DMS53 treated with DMSO at 0.1 percent for 48 hours (cell line): Measurements from ENCODE around the gene CRMP1.

Experiments
- DNase-seq: peaks from one replicate; lab custom pipeline; 2025; ENCODE audit not compliant: unreplicated experiment; lab: John Stamatoyannopoulos, UW

CRMP1 gene

DNA sequence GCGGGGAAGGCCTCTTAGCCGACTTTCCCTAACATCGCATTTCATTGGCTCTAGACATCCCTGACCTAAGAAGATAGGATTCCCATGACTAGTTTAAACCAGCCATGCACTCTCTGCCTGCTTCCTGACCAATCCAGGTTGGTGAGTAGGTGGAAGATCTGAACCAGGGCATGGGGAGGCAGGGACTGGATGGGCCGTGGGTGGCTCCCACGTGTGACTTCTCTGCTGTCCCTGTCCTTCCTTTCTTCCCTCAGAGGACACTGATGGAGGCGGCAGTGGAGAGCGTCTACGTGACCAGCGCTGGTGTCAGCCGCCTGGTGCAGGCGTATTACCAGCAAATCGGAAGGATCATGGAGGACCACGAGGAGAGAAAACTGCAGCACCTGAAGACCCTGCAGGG, 91.2 kb downstream of the CRMP1 start:
- no peak for DNase-seq

DNA sequence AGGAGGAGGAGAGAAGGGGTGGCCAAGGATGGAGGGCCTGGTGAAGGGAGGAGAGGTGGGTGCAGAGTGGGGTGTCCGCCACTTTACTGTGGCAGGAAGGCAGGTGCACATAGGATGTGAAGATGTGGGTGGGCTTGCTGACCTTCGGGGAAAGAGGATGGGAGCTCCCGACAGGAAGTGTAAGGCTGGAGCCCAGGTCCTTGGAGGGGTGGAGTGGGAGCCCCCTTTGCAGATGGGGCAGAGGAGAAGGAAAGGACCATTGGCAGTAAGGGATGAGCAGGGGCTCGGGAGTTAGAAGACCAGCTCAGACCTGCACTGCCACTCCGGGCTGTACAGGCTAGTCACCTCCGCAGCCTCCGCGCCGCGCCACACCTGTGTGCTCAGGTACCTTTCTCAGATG, 92.4 kb downstream of the CRMP1 start:
- no peak for DNase-seq

DNA sequence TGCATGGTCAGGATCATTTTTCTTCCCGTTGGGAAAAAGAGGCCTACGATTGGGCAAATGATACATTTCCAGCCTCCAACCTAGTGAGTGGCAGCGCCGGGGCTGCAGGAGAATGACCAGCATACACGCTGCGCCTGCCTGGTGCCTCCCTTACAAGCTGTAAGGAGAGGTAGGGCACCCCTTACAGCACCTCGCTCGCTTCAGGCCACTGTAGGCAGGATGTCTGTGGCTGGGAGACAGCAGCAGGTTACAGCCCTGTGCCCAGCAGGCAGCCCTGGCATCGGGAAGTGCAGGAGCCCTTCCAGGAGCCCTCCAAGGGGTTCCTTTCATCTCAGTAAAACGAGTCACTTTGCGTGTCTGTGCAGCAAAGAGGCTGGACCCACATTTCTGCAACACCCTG, 93.5 kb downstream of the CRMP1 start:
- DNase-seq: no peak

DNA sequence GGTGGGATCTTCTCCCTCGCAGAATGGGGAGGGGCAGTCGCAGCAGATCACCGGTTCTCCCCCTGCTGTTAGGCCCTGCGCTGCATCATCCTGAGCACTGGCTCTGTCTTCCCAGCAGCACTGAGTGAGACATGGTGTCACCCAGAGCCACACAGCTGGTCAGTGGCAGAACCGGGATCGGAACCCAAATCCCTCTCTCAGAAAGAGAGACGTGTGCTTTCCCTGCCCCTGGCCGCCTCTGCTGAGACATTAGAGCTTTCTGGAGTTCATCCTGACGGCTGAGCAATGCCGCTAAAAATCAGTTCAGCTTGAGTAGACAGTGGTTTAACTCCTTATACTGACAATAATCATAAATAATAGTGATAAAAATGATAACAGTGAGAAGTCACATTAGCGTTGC, 93.9 kb downstream of the CRMP1 start:
- DNase-seq: no peak

DNA sequence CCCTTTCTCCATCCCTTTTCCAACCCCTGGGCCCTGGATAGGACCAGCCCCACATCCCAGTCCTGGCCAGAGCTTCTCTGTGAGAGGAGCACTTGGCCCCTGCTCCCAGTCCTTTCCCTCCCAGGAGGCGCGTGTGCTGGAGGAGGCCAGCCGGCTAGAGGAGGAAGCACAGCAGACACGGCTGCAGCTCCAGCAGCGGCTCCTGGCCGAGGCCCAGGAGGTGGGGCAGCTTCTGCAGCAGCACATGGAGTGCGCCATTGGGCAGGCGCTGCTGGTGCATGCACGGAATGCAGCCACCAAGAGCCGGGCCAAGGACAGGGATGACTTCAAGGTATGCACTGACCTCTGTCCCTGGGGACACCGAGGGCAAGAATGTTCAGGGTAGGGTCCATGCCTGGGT, 94.4 kb downstream of the CRMP1 start:
- DNase-seq: no peak

DNA sequence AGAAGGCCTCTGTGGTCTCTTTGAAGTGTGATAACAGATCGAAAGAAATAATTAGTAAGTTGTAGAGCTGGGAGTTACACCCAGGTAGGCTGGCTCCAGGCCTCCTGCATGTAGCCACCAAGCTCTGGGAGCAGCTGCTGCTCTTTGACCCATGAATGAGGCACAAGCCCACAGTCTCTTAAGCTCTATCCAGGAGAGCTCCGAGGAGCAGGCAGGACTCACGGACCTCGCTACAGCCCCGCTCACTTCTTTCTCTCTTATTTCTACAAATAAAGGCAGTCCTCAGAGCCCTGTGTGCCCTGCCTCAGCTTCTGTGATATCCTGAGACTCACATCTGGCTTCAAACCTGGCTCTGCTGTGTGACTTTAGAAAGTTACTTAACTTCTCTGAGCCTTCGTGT, 95.0 kb downstream of the CRMP1 start:
- DNase-seq: no peak

DNA sequence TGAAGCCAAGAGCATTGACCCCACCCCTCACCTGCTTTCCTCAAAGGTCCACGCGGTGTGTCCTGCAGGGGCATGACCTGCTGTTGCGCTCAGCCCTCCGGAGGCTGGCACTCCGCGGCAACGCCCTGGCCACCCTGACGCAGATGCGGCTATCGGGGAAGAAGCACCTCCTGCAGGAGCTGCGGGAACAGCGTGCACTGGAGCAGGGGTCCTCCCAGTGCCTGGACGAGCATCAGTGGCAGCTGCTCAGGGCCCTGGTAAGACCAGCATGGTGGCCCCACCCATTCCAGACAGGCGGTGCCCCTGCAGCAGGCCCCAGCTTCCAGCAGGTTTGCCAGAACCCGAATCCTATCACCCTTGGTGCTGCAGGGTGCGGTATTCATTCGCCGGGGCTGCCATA, 95.9 kb downstream of the CRMP1 start:
- DNase-seq: no peak

DNA sequence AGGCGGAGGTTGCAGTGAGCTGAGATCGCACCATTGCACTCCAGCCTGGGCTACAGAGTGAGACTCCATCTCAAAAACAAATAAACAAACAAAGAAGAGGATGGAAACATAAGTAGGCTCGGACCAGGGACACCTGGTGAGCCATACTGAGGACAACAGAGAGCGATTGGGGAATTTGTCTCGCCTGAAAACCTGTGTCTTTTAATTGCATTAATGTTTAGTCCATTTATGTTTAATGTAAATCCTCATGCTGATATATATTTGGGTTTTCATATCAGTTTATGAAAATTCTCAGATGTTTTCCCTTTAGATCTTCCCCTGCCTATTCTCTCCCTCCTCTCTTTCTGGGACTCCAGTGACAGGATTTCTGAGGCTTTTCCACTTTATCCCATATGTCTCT, 97.3 kb downstream of the CRMP1 start:
- DNase-seq: no peak

DNA sequence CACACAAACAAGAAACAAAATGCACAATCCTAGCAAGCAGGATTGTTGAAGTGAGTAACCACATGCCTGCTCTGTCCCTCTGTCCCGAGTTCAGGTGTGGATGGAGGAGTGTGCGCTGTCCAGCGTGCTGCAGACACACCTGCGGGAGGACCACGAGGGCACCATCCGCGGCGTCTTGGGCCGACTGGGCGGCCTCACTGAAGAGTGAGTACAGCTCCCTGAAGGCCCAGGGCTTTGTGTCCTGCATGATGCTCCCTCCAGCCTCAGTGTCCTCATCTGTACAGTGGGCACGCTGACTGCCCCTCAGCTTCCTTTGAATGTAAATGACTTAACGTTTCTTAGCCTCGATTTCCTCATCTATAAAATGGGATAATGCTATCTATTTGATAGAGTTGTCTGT, 99.4 kb downstream of the CRMP1 start:
- no peak for DNase-seq

DNA sequence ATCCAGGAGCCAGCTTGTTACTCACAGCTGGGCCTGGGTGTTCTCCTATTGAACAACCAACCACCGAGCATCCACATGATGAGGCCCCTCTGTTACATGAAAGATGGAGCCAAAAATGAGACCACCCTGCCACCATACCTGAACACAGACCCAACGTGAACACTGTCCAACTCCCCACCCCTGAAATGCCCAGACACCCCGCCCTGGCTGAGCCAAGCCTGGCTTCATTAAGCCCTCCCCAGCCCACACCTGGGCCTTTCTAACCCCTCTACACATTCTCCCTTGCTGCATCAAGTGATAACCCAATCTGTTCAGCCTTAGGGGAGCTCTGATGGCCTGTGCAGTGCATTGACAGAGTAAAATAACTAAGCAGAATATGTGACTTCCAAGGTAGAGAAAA, 101.2 kb downstream of the CRMP1 start:
- no peak for DNase-seq

DNA sequence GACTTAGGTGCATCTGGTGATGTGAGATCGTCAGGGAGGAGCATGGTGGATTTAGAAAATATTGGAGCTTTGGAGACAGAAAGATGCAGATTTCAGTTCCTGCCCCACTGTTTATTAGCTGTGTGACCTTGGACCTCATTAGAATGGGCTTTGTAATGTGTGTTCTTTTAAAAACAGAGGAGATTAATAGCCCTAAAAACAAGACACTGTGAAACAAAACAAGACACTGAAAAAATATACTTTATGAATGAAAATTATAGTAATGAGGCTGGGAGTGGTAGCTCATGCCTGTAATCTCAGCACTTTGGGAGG, 102.4 kb downstream of the CRMP1 start:
- DNase-seq: no peak

DNA sequence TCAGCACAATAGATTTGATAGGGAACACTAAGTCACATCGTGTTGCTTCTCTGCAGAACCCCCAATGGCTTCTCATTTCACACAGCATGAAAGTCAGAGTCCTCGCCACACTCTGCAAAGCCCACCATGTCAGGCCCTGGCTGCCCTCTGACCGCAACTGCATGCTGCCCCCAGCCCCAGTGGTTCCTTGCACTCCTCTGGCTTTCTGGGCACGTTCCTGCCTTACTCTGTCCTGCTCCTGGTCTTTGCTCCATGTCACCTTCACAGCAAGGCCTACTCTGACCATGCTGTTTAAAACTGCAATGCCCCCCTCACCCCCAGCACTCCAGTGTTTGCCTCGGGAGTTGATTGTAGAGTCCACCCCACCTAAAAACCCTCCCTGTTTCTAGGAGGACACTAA, 103.7 kb downstream of the CRMP1 start:
- no peak for DNase-seq

DNA sequence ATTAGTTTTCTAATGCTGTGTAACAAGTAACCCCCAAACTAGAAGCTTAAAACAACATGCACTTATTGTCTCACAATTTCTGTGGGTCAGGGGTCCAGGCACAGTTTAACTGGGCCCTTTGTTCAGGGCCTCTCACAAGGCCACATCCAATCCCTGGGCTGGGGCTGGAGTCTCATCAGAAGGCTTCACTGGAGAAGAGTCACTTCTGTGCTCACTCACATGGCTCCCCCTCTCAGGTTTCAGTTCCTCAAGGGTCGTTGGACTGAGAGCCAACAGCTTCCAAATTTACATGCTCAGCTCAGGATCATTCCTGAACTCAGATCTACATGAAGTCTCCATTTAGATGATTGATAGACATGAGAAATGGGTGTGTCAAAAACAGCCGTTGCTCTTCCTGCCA, 104.7 kb downstream of the CRMP1 start:
- DNase-seq: no peak

DNA sequence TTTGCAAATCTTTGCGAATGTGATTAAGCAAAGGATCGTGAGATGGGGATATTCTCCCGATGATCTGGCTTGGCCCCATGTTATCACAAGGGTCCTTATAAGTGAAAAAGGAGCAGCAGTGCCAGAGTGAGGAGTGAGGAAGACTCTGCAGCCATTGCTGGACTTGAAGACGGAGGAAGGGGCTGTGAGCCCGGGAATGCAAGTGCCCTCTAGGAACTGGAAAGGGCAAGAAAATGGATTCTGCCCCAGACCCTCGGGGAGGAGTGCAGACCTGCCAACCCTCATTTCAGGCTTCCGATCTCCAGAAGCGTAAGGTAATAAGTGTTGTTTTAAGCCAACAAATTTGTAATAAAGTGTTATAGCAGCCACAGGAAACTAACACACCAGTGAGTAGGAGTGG, 105.6 kb downstream of the CRMP1 start:
- no peak for DNase-seq

DNA sequence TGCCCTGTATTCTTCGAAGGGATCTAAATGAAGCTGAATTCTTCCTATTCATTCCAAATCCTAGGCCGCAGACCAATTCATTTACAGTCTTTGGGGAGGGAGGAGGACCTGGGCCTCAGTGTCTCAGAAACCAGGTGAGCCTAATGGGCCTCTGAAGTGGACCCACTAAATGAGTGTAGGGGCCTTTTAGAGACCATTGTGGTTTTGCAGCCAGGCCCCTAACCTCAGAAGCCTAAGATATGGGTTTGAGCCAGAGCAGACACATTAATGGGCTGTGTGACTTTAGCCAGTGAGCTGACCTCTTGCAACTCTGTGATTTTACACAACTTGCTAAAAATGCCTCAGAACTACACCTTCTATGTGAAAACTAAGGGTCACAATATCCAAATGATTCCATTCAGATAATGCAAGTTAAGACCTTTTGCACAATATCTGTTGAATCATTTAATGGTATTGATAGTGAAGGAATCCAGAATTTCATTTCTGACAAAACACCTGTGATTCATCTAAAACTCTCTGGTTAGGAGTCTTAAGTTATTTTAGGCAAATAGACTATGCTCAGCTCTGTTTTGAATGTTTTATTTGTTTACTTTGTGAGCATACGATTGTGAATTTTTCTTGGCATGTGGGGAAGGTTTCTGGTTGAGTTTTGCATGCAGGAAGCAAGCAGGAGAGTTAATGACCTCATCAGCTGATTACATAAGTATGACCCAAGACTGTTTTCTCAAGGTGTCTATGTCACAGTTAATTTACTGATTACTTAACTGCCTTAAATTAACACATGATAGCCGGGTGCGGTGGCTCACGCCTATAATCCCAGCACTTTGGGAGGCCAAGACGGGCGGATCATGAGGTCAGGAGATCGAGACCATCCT, 106.8 kb downstream of the CRMP1 start:
- no peak for DNase-seq

DNA sequence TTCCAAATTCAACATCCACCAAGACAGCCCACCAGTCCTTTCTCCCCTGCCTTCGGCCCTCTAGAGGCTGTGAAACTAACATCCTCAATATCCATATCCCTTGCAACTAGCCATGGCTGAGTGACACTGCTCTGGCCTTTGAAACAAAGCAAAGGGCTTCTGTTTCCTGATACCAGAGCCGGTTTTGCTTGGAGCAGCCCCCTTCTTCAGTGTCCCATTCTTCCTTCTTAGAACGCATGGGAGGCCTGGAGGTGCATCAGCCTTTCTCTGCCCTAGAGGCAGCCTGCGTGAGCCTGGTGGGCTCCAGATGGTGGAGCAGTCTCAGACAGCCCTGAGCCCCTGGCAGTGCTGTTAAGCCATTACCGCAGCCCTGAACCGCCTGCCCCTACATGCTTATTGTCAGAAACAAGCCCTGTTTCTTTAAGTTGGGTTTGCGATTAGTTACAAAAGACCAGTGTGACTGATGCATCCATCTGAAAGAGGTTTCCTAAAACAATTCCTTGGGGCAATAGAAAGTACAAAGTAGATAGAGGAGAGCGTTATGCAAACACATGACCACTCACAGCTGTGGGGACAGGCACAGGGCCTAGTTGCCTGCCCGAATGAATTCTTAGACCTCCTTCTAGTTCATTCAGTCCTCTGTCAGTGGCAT, 107.8 kb downstream of the CRMP1 start:
- DNase-seq: no peak

DNA sequence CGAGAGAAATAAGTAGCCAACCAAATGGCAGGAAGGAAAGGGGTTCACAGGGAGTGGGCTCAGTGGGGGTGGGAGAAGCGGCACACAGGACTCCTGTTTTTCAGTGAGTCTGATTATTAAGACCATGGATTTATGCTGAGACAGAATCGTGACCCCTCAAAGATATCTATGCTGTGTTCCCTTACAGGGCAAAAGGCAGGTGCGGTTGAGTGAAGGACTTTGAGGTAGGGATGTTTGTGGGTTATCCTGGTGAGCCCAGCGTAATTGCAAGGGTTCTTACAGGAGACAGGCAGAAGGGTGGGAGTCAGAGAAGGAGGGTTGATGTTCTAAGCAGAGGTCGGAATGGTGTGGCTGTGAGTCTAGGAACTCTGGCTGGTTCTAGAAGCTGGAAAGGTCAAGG, 108.9 kb downstream of the CRMP1 start:
- DNase-seq: no peak

DNA sequence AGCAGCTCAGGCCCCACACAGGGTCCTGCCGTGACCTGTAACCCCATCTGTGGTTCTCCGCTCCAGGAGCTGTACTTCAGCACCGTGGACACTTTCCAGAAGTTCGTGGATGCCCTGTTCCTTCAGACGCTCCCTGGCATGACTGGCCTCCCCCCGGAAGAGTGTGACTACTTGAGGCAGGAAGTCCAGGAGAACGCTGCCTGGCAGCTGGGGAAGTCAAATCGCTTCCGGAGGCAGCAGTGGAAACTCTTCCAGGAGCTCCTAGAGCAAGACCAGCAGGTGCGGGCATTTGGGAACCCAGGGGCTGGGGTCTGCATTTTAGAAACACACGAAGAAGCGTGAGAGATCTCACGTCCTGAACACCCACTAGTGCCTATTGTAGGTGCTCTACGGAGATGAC, 109.4 kb downstream of the CRMP1 start:
- DNase-seq: no peak

DNA sequence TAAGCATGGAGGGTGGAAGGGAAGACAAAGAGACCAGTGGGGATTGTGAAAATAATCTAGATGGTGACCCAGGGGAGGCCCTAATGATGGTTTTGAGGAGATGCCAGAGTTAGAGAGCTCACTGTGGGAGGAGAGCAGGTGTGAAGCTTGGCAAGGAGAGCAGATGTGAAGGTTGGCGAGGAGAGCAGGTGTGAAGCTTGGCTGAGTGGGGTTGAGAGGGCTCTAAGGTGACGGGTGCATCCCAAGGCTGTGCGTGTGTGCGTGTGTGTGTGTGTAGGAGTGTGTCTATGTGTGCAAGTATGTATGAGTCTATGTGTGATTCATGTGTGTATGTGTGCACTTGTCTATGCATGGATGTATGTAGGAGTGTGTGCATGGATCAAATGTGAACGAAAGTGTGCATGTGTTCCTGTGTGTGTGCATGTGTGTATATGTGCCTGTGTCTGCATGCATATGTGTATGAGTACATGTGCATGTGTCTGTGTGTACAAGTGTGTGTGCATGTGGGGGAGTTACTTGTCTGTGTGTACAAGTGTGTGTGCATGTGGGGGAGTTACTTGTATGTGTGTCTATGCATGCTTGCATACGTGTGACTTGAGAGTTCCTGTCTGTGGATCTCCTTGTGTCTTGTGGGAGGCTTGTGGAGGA, 109.9 kb downstream of the CRMP1 start:
- DNase-seq: peak; percentile 27

DNA sequence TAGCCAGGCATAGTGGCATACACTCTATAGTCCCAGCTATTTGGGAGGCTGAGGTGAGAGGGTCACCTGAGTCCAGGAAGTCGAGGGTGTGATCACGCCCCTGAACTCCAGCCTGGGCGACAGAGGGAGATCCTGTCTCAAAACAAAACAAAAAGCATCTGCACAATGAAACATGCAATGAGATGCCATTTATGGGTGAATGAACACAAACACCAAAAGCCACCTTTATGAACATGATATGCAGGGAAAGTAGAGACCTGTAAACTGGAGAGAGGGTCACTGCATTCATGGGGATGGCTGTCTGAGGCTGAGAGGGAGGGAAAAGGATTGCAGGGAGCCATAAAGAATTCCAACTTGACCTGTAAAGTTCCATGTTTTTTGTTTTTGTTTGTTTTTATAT, 111.2 kb downstream of the CRMP1 start:
- DNase-seq: no peak

DNA sequence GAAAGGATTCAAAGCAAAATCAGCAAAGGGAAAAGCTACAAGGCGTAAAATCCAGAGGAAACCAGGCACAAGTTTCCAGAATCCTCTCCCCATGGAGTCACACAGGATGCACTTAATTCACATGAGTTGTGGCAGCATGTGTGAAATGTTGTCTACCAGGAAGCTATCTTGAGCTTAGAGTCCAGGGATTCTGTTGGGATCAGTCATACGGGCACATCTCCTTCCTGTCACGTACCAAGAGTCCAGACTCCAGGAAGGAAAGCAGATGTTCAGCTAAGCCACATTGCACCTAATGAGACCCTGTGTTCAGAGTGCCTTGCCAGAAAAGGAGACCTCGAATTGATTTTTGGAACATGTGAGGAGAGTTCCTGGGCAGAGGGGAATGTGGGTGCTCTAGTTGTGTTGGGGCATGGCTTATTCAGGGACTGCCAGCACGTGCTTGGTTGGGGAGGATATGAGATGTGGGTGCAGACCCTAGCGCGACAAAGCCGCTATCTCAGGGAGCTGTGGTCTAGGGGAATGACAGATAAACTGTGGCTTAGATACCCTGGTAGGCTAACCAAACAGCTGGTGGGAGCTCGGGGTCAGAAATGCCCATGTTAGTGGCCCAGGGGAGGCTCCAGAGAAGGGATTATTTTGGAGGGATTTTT, 111.9 kb downstream of the CRMP1 start:
- DNase-seq: no peak

DNA sequence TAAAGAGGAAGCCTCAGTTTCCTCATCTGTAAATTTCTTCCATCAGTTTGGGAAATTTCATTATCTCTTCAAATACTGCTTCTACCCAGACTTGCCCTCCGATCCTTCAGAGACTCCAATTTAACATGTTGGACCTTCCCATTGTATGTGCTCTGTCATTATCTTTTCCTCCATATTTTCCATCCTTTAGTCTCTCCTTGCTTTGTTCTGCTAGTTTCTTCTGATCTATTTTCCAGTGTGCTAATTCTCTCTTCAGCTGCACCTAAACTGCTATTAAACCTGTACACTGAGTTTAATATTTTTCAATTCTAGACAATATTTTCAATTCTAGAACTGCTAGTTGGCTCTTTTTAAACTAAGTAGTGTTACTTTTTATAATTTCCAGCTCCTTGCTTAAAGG, 116.4 kb downstream of the CRMP1 start:
- DNase-seq: no peak
